GM19438 (cell line): ENCODE results near the gene HIGD2B.
A peak's percentile ranks its signal among the peaks of the same experiment; 100 is the strongest.
"Not testable (repeated sequence)": the region's sequence is repeated elsewhere in the genome, so short reads cannot be mapped to it uniquely, and the experiment has no call there.

ENCODE experiments used
- ATAC-seq: cut with Tn5 transposase; IDR thresholded peaks from one replicate; pipeline ENCODE4 v1.9.1; 2021; ENCODE audit warnings: low read depth; ENCODE audit not compliant: unreplicated experiment

HIGD2B gene

GRCh38 chr15:72685925-72686794 is at the start of gene HIGD2B, which contains the start of gene BBS4:
HIGD2B (minus strand) TSS chr15:72686182; CDS start chr15:72676374, 9,808 bp downstream.
BBS4 (plus strand) TSS chr15:72686207; CDS start chr15:72686228, 21 bp downstream.
- peak; percentile 98 for ATAC-seq

- ATAC-seq: no peak
Measured at GRCh38 chr15:72735111-72735510, 49.1 kb upstream of the HIGD2B start.

- ATAC-seq: no peak
Measured at GRCh38 chr15:72733941-72734738, 48.2 kb upstream of the HIGD2B start.

GRCh38 chr15:72732516-72732915 is 46.5 kb upstream of the HIGD2B start:
- no peak for ATAC-seq

- ATAC-seq: no peak
Measured at GRCh38 chr15:72732086-72732485, 46.1 kb upstream of the HIGD2B start.

- no peak for ATAC-seq
Measured at GRCh38 chr15:72728821-72729220, 42.8 kb upstream of the HIGD2B start.

GRCh38 chr15:72728249-72728648 is 42.3 kb upstream of the HIGD2B start:
- not testable (repeated sequence) for ATAC-seq

- ATAC-seq: no peak
Measured at GRCh38 chr15:72727154-72727553, 41.2 kb upstream of the HIGD2B start.

- not testable (repeated sequence) for ATAC-seq
Measured at GRCh38 chr15:72725851-72726250, 39.9 kb upstream of the HIGD2B start.

- no peak for ATAC-seq
Measured at GRCh38 chr15:72725446-72725845, 39.5 kb upstream of the HIGD2B start.

- no peak for ATAC-seq
Measured at GRCh38 chr15:72724028-72724427, 38.0 kb upstream of the HIGD2B start.

- ATAC-seq: no peak
Measured at GRCh38 chr15:72722071-72722696, 36.2 kb upstream of the HIGD2B start.

GRCh38 chr15:72708551-72709303 is 22.7 kb upstream of the HIGD2B start:
- ATAC-seq: not testable (repeated sequence)

GRCh38 chr15:72706266-72706665 is 20.3 kb upstream of the HIGD2B start:
- no peak for ATAC-seq

GRCh38 chr15:72700076-72700475 is 14.1 kb upstream of the HIGD2B start:
- no peak for ATAC-seq

- no peak for ATAC-seq
Measured at GRCh38 chr15:72698938-72699337, 13.0 kb upstream of the HIGD2B start.

- no peak for ATAC-seq
Measured at GRCh38 chr15:72690938-72691337, 5.0 kb upstream of the HIGD2B start.

- no peak for ATAC-seq
Measured at GRCh38 chr15:72688697-72689096, 2.7 kb upstream of the HIGD2B start.

GRCh38 chr15:72685301-72685924 is 569 bp downstream of the HIGD2B start:
- ATAC-seq: no peak

- no peak for ATAC-seq
Measured at GRCh38 chr15:72682772-72683171, 3.2 kb downstream of the HIGD2B start.
